ENCODE measurements around the gene RASSF10.

DNA sequence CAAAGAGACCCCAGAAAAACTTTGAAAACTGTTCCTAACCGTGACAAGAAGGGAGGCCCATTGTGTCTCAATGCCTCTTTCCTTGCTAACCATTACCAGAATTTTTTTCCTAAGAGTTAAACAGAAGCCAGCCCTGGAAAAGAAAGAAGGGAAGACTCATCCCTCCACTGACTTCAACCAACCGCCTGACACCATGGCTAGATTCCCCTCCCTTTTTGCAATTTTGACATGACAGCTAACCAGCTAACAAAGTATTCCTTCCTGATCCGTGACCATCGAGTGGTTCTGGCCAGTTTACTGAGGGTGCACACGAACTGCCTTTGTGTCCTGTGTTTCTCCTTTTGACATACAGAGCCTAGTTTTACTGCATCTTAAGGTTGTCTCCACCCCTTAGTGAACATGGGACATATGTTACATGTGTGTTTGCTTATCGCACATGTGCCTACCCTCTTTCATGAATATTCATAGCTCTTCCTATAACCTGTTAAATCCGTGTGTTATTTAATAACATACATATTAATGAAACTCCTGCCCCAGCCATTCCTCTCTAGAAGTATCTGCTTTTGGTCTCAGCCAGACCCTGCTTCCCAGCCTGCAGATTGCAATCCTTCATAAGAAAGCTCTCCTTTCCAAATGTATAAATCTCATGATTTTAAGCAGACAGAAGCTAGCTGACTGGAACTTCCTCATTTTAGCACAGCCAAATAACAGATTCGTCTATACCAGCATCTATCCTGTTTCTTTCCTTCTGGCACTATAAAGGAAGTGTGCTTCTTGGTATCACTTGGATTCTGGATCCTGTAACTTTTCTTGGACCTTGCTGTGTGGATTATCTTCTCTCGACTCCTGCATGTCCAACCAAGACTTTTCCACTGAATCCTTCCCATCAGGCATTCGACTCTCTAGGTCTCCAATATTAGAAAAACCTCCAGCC, 37.8 kb downstream of the RASSF10 start:
- no peak for TF ChIP-seq POLR2A (IDR thresholded peaks at IDR 0.05; ENCODE audit: low read length)
- no peak for TF ChIP-seq GATA1 (IDR thresholded peaks at IDR 0.05; ENCODE audit: low read depth, low read length)

Measured in erythroblast (primary cell).